HG03039 (cell line): ENCODE measurements around the gene KLHL2.
A peak's percentile ranks its signal among the peaks of the same experiment; 100 is the strongest.
"Not testable (repeated sequence)": the region's sequence is repeated elsewhere in the genome, so short reads cannot be mapped to it uniquely, and the experiment has no call there.

Experiments
- ATAC-seq: cut with Tn5 transposase; IDR thresholded peaks from one replicate; pipeline ENCODE4 v1.9.1; 2021; ENCODE audit warnings: mild to moderate bottlenecking, moderate library complexity; ENCODE audit not compliant: unreplicated experiment

The KLHL2 gene

DNA sequence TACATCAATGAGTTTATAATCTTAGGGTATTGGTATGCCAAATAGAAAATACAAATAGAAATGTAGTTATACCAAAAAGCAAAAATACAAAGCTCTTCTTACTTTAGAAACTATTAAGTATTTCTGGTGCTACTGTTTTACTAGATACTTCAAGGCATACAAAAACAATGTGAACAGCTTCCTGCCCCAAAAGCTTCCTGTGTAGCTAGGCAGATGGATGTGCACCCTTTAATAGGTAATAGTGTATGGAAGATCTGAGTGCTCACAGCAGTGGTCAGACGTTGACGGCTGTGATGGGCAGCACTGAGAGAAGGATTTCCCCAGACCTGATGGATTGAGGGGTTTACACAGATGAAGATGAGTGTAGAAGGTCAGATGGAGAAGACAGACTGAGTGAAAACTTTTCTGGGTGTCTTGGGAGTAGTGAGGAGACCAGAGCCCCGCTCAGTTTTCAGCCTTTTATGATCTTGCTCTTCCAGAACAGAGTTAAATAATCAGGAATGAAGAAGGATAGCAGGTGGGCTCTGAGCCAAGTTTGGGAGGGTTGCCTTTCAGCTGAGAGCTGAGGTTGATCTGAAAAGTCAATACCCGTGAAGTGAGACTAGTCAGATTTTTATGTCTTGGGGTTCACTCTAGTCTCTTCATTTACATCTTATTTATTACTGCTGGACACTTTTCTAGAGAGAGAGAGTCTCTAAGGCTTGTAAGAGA is 22.3 kb downstream of the KLHL2 start:
- not testable (repeated sequence) for ATAC-seq

DNA sequence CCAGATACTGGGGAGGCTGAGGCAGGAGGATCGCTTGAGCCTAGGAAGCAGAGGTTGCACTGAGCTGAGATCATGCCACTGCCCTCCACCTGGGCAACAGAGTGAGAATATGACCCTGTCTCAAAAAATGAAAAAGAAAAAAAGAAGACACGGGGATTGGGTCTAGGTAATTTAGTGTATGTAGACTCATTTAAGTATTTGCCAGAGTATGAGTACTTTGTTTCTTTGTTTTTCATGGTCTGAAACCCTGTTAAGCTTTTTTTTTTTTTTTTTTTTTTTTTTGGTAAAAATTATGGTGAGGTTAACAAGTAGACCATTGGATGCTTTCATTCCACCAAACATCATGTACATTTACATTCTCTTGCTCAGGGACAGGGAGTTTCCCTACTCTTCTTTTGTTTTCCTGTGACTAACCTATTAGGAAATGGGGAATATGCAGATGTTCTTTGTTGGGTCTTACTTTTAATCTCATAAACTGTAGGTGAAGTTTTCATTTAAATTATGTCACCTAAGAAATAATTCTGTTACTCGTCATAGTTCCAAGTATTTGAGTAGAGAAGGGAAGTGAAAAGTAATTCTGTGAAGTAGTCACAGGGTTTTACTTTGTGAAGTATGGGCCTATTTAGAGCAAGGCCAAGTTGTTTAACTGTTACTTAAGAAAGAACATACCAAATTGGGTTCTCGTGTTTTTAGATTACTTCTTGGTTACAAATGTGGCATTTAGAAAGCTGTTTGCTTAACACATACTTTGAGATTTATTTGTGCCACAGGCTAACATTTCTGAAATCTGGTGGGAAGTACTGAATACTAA is 25.5 kb downstream of the KLHL2 start:
- peak; percentile 39 for ATAC-seq

DNA sequence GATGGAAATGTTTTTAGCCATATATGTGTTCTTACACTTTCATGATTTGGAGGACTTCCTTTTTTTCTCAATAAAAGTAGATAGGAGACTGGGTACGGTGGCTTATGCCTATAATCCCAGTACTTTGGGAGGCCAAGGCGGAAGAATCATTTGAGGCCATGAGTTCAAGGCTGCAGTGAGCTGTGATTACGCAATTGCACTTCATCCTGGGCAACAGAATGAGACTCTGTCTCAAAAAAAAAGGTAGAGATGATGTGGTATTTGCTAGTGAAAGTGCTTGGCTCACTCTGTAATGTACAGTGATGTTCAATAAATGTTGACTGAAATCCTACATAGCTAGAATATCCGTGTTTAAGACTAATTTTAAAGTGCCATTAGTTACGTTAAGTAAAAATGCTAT is 27.4 kb downstream of the KLHL2 start:
- ATAC-seq = no peak

DNA sequence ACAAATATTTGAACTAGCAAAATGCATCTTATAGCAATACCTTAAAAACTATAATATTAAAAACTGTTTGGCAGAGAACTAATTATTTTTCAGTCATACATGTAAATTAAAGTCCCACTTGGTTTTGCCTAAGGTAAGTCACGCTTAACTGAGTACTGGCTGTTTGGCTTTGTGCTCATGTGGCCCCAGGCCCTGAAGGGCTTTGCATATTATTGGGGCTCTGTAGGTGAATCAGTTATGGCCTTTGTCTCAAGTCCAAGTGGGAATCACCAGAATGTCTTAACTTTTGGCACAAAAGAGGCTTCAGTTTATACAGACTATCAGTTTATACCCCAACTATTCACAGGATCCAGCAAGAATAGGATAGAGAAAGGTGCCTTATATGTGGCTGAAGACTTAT is 29.5 kb downstream of the KLHL2 start:
- ATAC-seq = not testable (repeated sequence)

DNA sequence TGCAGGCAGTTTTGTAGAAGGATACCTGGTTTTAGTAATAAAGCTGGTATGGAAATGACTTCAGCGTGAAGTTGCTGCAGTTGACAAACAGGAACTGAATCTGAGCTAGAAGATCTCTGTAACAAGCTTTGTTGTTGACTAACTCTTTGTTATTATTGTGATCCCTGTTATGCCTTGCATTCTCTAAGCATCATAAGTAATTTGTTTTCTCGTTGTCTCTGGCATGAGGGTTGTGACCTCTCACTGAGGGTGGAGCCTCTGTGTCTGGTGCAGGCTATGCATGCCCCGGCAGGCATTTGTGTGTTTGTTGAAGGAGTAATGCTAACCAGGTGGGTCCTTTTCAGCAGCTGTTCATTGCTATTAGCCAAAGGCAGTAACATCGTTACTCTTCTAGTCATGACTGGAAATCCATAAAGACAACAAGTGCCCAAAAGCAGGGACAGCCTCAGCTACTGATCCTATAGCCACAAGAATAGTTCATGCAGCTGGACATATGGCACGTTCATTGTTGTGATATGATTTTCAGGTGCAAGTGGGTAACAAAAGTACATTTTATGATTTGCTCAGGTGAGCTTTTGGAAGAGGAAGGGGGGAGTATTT is 30.8 kb downstream of the KLHL2 start:
- ATAC-seq = not testable (repeated sequence)

DNA sequence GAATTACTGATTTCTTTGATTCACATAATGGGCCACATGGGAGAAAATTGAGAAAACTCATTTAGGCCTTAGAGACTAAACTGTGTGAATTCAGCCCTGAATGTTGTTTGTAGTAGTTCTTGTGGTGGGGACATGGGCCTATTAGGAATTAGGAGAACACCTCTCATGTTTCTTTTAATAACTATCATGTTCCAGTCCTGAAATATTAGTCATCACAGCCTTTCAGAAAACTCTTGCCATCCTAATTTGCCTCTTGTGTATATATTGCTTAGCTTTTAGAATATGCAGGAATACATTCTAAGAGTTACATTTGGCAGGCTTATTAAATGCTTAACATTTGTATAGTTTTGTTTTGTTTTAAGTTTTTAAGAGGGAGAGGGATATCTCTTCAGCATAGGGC is 33.4 kb downstream of the KLHL2 start:
- not testable (repeated sequence) for ATAC-seq

DNA sequence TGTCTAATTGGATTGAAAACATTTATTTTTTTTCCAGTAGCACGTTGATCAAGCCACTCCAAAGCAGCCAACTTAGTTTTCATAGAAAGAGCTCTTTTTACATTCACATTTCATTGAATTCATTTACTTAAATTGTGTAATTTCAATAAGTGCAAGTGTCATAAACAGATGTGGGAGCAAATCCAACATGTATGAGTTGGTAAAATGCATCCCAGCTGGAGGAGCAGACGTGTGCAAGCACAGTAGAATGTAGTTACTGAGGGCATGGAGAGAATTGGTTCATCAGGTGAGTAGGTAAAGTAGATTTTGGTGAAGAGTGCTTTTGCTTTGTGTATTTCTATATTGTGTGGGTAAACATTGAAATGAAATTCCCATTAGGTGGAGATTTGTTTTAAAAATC is 36.8 kb downstream of the KLHL2 start:
- ATAC-seq = not testable (repeated sequence)

DNA sequence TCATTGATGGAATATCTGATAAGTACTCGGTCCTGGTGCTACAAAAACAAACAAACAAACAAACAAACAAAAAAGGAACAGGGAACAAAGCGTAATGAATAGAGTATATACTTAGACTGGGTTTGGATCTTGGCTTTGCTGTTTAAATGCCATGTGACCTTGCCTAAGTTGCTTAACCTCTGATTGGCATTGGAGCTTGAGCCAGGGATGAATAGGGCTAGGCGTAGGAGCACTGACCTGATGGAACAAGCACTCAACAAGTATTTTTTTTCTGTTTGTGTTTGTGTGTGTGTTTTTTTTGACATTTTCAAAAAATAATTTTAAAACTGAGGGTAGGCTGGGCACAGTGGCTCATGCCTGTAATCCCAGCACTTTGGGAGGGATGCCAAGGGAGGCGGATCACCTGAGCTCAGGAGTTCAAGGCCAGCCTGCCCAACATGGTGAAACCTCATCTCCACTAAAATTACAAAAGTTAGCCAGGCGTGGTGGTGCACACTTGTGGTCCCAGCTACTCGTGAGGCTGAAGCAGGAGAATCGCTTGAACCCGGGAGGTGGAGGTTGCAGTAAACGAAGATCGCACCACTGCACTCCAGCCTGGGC is 37.3 kb downstream of the KLHL2 start:
- not testable (repeated sequence) for ATAC-seq

DNA sequence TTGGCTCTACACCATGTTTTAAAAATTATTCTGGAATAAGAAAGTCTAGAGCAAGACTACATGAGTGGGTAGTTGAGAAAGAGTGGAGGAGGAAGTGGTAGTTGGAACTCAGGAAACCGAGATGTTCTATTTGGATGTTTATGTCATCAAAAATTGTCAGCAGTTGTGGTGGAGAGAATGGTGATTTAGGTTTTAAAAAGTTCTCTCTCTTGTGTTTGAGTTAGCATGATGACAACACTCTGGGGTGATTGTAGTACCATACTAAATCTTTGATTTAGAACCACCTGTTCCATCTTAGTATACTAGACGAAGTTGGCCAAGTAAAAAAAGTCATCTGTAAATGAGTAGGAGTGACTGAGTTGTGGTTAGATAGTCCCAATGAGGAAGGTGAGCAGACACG is 40.7 kb downstream of the KLHL2 start:
- ATAC-seq = no peak

DNA sequence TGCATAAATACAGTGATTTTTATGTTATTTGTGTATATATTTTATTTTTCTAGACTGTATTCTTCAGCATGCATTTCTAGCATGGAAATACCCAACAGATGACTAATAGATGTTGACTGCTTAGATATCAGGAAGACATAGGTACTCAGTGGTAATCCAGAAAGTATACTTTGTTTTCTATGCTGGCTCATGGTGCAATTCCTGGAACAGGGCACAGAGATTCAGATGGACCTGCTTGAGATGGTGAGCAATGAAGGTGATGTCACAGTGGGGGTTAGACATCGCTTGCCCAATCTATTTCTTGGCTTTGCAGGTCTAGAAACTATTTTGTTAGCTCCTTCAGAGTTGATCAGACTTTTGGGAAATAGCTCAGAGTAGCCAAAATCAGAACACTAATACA is 41.5 kb downstream of the KLHL2 start:
- ATAC-seq = not testable (repeated sequence)

DNA sequence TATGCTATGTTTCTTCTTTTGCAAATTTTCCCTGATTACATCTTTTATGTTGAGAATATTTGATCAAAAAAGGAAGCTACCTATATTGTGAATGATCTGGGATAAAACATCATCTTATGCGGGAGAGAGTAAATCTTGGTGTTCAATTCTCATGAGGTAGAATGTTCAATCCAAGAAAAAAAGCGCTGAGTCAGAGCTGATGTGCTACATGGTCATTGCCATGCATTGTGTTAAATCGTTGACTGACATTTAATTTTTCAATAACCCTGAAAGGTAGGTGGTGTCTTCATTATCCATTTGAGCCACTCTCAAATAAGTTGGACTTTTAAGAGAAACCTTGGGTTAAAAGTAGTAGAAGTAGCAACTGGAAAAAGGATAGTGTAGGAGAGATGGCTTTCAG is 47.4 kb downstream of the KLHL2 start:
- ATAC-seq = not testable (repeated sequence)

DNA sequence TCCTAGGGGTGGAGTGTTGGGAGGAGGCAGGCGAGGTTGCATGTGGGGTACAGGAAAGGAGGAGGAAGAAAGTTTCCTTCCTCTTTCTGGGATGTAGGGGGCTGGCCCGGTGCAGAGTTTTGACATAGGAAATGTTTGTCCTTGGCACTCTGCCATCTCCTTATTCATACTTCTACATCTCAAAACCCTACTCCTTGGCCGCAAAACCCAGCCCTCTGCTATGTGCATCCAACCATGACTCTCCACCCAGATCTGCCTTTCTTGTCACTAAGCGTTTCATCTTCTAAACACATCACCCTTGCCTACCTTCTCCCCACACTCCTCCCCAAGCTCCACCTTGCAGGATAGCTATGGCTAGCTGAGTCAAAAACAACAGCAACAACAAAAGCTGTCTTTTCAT is 48.1 kb downstream of the KLHL2 start:
- peak; percentile 98 for ATAC-seq

DNA sequence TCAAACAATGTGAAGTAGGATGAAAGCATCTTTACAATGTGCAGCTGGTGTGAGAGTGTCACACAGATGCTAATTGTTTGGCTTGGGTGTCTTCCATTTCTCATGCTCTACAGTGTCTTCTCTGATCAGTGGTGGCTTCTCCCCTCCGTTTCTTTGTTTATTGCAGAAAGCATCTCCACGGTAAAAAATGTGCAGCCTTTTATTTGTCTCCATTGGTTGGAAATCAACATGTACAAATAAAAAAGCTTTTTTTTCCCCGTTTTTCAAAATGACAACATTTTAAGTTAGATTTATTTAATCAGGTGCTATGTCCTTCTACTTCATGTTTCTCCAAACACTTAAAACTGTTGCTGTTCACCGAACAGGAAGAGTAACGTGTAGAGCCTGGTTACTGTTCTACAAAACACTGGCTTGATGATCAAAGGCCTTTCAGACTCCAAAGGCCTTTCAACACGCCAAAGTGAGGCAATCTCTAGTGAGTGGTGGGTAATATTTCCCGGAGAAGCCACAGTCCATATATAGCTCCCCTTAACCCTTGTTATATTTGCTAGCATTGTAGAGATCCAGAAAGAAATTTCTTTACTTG is 48.8 kb downstream of the KLHL2 start:
- not testable (repeated sequence) for ATAC-seq

DNA sequence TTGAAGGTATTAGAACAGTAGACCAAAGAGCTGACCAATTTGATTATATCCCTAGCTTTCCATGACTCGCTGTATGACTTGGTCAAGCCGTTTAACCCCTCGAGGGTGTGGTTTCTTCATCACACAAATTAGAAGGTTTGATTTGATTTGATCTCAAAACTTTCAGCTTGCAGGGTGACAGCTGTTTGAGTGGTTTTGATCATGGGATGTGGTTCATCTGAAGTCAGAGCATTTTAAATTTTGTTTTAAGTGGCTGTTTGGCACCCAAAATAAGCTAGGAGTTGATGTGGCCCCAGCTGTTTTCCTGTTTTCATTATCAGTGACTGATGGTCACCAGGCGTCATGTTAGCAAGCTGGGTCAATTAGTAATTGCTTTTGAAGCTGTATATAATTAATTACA is 52.4 kb downstream of the KLHL2 start:
- not testable (repeated sequence) for ATAC-seq

DNA sequence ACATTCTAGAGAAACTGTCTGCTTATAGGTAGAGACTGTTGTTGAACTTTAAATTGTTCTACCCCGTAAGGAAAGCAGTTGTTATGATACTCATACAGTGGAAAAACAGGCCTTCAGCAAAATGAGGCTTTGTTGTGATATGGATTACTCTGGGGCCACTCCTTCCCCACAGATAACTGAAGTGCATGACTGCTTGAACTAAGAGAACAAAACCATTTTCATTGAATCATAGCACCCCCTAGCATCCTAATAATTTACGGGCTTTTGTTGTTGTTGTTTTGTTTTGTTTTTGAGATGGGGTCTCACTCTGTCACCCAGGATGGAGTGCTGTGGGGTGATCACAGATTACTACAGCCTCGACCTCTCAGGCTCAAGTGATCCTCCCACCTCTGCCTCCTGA is 54.9 kb downstream of the KLHL2 start:
- ATAC-seq = not testable (repeated sequence)

DNA sequence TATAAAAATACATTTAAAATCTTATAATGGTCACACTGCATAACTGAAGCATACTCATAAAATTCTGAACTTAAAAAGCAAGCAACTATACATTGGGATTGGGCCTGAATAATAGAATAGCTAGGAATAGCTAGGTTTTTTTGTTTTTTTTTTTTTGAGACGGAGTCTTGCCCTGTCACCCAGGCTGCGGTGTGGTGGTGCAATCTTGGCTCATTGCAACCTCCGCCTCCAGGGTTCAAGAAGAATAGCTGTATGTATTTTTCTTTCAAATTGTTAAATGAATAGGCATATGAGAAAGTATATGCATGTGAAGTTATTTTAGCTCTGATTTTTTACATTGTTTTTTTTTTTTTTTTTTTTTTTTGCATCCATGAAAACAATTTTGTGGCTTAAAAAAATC is 56.1 kb downstream of the KLHL2 start:
- not testable (repeated sequence) for ATAC-seq

DNA sequence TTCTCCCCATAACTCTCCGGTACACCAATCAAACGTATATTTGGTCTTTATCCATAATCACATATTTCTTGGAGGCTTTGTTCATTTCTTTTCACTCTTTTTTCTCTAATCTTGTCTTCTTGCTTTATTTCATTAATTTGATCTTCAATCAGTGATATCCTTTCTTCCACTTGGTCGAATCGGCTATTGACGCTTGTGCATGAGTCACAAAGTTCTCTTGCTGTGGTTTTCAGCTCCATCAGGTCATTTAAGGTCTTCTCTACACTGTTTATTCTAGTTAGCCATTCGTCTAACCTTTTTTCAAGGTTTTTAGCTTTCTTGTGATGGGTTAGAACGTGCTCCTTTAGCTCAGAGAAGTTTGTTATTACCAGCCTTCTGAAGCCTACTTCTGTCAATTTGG is 62.6 kb downstream of the KLHL2 start:
- not testable (repeated sequence) for ATAC-seq

DNA sequence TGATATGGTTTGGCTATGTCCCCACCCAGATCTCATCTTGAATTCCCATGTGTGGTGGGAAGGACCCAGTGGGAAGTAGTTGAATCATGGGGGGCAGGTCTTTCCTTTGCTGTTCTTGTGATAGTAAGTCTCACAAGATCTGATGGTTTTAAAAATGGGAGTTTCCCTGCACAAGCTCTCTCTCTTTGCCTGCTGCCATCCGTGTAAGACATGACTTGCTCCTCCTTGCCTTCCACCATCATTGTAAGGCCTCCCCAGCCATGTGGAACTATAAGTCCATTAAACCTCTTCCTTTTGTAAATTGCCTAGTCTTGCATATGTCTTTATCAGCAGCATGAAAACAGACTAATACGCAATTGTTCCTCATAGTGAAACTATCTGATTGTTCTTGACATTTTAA is 66.1 kb downstream of the KLHL2 start:
- not testable (repeated sequence) for ATAC-seq

DNA sequence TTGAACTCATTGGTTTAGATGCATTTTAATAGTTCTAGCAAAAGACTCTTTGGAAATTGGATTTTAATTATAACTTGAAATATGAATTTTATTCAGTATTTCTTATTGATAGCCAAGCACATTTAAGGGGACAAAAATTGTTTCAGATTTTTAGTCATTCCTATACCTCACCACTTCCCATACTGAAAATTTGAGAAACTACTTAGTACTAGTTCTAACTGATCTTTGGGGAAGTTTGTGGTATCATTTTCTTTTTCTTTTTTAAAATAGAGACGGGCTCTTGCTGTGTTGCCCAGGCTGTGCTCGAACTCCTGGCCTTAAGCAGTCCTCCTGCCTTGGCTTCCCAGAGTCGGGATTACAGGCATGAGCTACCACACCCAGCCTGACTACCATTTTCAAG is 68.0 kb downstream of the KLHL2 start:
- ATAC-seq = not testable (repeated sequence)

DNA sequence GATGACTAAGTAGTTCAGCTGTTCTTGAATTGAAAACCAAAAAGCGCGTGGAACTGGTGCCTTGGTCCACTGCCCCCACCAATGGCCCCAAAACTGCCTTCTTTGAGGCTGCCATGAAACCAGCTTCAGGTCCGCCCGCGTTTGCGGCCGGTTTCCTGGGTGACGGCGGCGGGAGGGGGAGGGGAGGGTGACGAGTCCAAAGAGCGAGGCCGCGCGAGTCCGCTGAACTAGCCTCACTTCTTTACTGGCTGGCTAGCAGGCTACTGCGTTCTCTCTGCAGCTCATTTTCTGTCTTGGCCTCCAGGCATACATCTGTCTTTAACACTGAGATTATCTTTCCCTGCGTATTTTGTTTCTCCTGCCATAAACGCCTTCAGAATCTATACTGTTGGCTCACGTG is 72.2 kb downstream of the KLHL2 start:
- ATAC-seq = not testable (repeated sequence)

DNA sequence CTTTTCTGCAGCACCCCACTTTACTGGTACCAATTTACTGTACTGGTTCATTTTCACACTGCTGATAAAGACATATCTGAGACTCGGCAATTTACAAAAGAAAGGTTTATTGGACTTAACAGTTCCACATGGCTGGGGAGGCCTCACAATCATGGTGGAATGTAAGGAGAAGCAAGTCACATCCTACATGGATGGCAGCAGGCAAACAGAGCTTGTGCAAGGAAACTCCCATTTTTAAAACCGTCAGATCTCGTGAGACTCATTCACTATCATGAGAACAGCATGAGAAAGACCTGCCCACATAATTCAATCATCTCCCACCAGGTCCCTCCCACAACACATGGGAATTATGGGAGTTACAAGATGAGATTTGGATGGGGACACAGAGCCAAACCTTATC is 77.3 kb downstream of the KLHL2 start:
- not testable (repeated sequence) for ATAC-seq
